DND-41 (cell line): ENCODE results near the gene NAV3.

Experiments
- CTCF ChIP-seq: IDR thresholded peaks from 2 replicates; pipeline ENCODE4 v1.5.1; 2012; ENCODE audit warnings: borderline replicate concordance, low read length, moderate library complexity, mild to moderate bottlenecking; ENCODE audit not compliant: poor library complexity, severe bottlenecking; ENCODE audit errors: extremely low read depth
- EZH2 ChIP-seq: IDR thresholded peaks from 3 replicates; pipeline ENCODE4 v1.6.1; 2012; ENCODE audit warnings: borderline replicate concordance, low read depth, mild to moderate bottlenecking, moderate library complexity, low read length, inconsistent platforms; ENCODE audit not compliant: severe bottlenecking

GRCh38 chr12:78187741-78188140 lies 357.0 kb downstream of the NAV3 start:
- TF ChIP-seq CTCF (no peak), EZH2 (no peak)
